Measurements from ENCODE around the gene TOGARAM1.

- TF ChIP-seq EZH2phosphoT487 (IDR thresholded peaks at IDR 0.05; ENCODE audit: borderline replicate concordance, low read length) (no peak), CTCF (conservative IDR thresholded peaks at IDR 0.05; ENCODE audit: low read depth, low read length) (no peak)
These were observed 72.7 kb downstream of the TOGARAM1 start for GRCh38 chr14:45034730-45035129.

Data from PC-3 (cell line).